ENCODE results near the gene STOML1. TPM values are rescaled to one million over a fixed set of nuclear protein-coding genes. Genes with fewer than 3 reads are reported as not detected.
A peak's percentile ranks its signal among the peaks of the same experiment; 100 is the strongest.

Gene STOML1, protein sequence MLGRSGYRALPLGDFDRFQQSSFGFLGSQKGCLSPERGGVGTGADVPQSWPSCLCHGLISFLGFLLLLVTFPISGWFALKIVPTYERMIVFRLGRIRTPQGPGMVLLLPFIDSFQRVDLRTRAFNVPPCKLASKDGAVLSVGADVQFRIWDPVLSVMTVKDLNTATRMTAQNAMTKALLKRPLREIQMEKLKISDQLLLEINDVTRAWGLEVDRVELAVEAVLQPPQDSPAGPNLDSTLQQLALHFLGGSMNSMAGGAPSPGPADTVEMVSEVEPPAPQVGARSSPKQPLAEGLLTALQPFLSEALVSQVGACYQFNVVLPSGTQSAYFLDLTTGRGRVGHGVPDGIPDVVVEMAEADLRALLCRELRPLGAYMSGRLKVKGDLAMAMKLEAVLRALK
- 10.3 and 11.0 TPM in 2 replicates for total RNA-seq (2013; cell fraction: nucleolus; rRNA removed)
- total RNA-seq (2014; rRNA removed) (12.0 and 12.2 TPM in 2 replicates), total RNA-seq (2014; rRNA removed; fragmentation: Illumina TruSeq; extraction: Trizol) (4.6 TPM in 2 replicates), total RNA-seq (2021) (12.1 TPM in 2 replicates), polyA plus RNA-seq (2011; rRNA removed) (2.0 and 4.2 TPM in 2 replicates), polyA plus RNA-seq (2014; fragmentation: Illumina TruSeq; extraction: Trizol) (1.7 and 3.2 TPM in 2 replicates), polyA plus RNA-seq (2014; fragmentation: Nextera tagmentation; extraction: Ambion mirVana) (under 1 TPM; 0.14 to 0.46 TPM), polyA plus RNA-seq (2014; rRNA removed) (12.5 and 13.6 TPM in 2 replicates), polyA plus RNA-seq (2016; fragmentation: Nextera tagmentation; extraction: Ambion mirVana) (10 to 100 TPM; 13.2 to 13.6 TPM), polyA minus RNA-seq (2011; rRNA and poly(A)+ RNA removed) (3.1 and 4.0 TPM in 2 replicates), Bru-seq, nascent RNA (percentile 48 among the genes with signal in this experiment), BruChase-seq, experiment 1, labeled RNA remaining after a 6-hour chase (percentile 40 among the genes with signal in this experiment), BruChase-seq, experiment 2, labeled RNA remaining after a 2-hour chase (percentile 43 among the genes with signal in this experiment)
- polyA plus RNA-seq (2011; ENCODE audit: low read depth): 2.0 TPM
- polyA plus RNA-seq (2011; cell fraction: cytosol; rRNA removed): 6.4 and 9.0 TPM in 2 replicates
- 9.2 and 11.5 TPM in 2 replicates for polyA plus RNA-seq (2011; cell fraction: nucleus; rRNA removed)
- polyA plus RNA-seq (2012): 4.7 and 5.3 TPM in 2 replicates
- polyA minus RNA-seq (2011; cell fraction: cytosol; rRNA and poly(A)+ RNA removed): 1.6 and 3.1 TPM in 2 replicates
- polyA minus RNA-seq (2011; cell fraction: nucleus; rRNA and poly(A)+ RNA removed): 3.3 and 5.1 TPM in 2 replicates
- long read RNA-seq, experiment 1, full-length matches to known transcripts: 7 of 11 reads
- long read RNA-seq, experiment 1, partial matches to known transcripts: 0 of 11 reads
- long read RNA-seq, experiment 1, other reads (novel, unspliced or antisense): 4 of 11 reads
- long read RNA-seq, experiment 2, partial matches to known transcripts: 0 of 4 reads
- long read RNA-seq, experiment 2, other reads (novel, unspliced or antisense): 2 of 4 reads

DNA sequence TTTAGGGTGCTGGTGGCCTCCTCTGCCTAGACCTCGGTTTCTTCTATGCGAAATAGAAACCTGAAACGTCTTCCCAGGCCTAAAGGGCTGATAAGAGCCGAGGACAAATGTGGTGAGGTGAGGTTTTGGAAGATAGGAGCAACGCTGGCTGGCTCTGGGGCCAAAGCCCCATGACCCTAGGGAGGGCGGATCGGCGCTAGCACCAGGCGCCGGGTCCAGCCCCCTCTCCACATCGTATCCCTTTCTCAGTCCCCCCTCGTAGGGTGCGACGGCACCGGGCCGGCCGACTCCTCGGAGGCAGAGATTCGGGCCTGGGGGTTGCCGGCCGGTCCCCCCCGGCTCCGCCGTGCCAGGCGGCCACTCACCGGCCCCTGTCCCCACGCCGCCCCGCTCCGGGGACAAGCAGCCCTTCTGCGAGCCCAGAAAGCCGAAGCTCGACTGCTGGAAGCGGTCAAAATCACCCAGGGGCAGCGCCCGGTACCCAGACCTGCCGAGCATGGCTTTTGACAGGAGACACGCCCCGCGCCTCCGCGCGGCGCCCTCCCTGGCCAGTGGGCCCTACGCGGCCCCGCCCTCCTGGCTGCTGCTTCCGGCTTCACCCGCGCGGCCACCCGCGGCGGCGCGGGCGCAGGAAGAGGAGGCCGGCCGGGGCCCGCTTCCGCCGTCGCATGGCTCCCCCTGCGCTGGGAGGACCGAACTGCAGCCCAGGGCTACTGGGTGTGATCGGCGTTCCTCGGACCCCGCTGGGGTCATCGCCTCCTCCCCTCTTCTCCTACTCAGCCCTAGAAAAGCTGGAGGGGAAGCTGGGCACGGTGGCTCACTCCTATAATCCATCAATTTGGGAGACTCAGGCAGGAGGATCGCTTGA lies at the start of gene STOML1:
STOML1 (minus strand) TSS at position 570 of the 868 bp plus-strand sequence; CDS start at position 498, 72 bp downstream.
- intact Hi-C loops (cut with micrococcal nuclease; ENCODE audit: unreplicated experiment) (no loop called here), in situ Hi-C loops (cut with MboI) (no loop called here)
- H3K4me1 ChIP-seq (ENCODE audit: control insufficient read depth, insufficient read depth, low read length): peaks cover 31% of the 10 kb centered on the region
- RAD21 ChIA-PET (ENCODE audit: unreplicated experiment): interaction anchor here (0.8 kb wide), 1 partner anchor 15 kb away, joined by 3 read pairs; no protein-coding TSS in a partner anchor
- peak within 1 kb of the TSS; percentile 89 for H3K4me2 ChIP-seq (ENCODE audit: control insufficient read depth, insufficient read depth)
- POLR2A ChIA-PET: interaction anchor here (3.0 kb wide), 1 partner anchor 14 kb away, joined by 44 read pairs; no protein-coding TSS in a partner anchor
- no peaks in the 10 kb centered on the region for H4K20me1 ChIP-seq (ENCODE audit: control insufficient read depth, insufficient read depth)
- peak within 1 kb of the TSS; percentile 95 for H3K4me3 ChIP-seq
- ATAC-seq: peak; percentile 85
- no peaks in the 10 kb centered on the region for H3K27me3 ChIP-seq (replicated peaks in 1 of 2; ENCODE audit: control insufficient read depth in 2 of 2, insufficient read depth in 2 of 2, low read length in 1 of 2)
- TSS peak; percentile 59 for BruUV-seq (replicated peaks)
- no peaks in the 10 kb centered on the region; a peak in 1 of 4 replicates for H3K36me3 ChIP-seq (ENCODE audit: control insufficient read depth in 2 of 2, insufficient read depth in 2 of 2, low read length in 1 of 2)
- WGBS (ENCODE audit: insufficient coverage, insufficient replicate concordance, low lambda C conversion rate, missing lambda C conversion rate): under 1% methylated on average over 70 of the region's 72 CpGs
- H3K27ac ChIP-seq (ENCODE audit: control insufficient read depth, insufficient read depth): peak within 1 kb of the TSS; percentile 54
- no peak for DNase-seq (ENCODE audit: low read depth, low spot score)
- H3K79me2 ChIP-seq (ENCODE audit: control insufficient read depth, insufficient read depth, low read length): peaks cover 29% of the 10 kb centered on the region
- SMC1A ChIA-PET (ENCODE audit: uncharacterized antibody, unreplicated experiment): interaction anchor here (5.3 kb wide), 1 partner anchor 16 kb away, joined by 28 read pairs; no protein-coding TSS in a partner anchor
- H3K9me3 ChIP-seq (replicated peaks; ENCODE audit: control insufficient read depth, insufficient read depth, low read length): no peaks in the 10 kb centered on the region
- peak within 1 kb of the TSS; percentile 75 for H3K9ac ChIP-seq (ENCODE audit: control insufficient read depth, insufficient read depth, low read length)
- peak within 1 kb of the TSS; percentile 88 for H2AFZ ChIP-seq (ENCODE audit: control insufficient read depth, low read depth, low read length)
- CTCF ChIA-PET: interaction anchor here (0.9 to 5.0 kb wide), 6 partner anchors 10 to 549 kb away, joined by 3 to 36 read pairs (median 16); partner anchors contain the start of gene ARID3B
- peak; percentile 64 for FAIRE-seq
- peak; percentile 82 for TF ChIP-seq IKZF1 (conservative IDR thresholded peaks at IDR 0.05)
- TF ChIP-seq REST (IDR thresholded peaks at IDR 0.05; ENCODE audit: low read depth, low read length): 0 out of 2 replicates have a peak, but pooled peaks have one; percentile 37
- no peak for TF ChIP-seq JUND (IDR thresholded peaks at IDR 0.05; ENCODE audit: low read depth, low read length)
- TF ChIP-seq BCLAF1 (IDR thresholded peaks at IDR 0.05): no peak
- no peak for TF ChIP-seq SRF (IDR thresholded peaks at IDR 0.05; ENCODE audit: low read depth in 2 of 2, low read length in 2 of 2)
- no peak for TF ChIP-seq ZBED1 (IDR thresholded peaks at IDR 0.05; ENCODE audit: borderline replicate concordance)
- no peak for TF ChIP-seq RBBP5 (conservative IDR thresholded peaks at IDR 0.05)
